ENCODE measurements around the gene DBH. TPM values are rescaled to one million over a fixed set of nuclear protein-coding genes. Genes with fewer than 3 reads are reported as not detected.

Gene DBH
- total RNA-seq, 1 donor = not detected

DNA sequence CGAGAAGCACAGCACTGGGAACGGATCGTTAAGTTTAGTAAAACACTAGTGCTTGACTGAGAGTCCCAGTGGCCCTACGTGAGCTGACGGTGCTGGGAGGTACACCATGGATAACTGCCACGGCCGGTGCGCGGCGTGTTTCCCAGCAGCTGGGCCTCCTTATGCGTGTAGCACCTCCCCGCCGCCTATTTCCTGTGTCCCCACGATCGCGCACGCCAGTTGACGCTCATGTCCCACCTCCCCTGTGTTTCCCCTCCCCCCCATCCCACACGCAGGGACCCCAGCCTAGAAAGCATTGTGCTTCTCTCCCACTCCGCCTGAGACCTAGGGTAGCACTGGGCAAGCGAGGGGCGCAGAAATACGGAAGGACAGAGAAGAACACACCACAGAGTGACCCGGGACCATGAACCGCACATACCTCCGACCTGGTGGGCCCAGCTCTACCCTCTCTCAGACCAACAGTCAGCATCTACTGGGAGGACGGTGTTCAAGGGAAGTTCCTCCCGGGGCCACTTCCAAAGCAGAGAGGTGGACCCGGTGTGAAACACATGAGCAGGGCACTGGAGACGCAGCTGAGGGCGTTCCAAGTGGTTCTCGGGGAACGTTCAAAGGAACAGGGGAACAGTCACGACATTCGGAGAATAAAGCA is 45.6 kb downstream of the DBH start:
- no peak overlapping the region for H3K4me3 ChIP-seq (ENCODE audit: low read depth, low read length)
- DNase-seq (ENCODE audit: low read depth) = no peak
- TF ChIP-seq, protein P1, sequence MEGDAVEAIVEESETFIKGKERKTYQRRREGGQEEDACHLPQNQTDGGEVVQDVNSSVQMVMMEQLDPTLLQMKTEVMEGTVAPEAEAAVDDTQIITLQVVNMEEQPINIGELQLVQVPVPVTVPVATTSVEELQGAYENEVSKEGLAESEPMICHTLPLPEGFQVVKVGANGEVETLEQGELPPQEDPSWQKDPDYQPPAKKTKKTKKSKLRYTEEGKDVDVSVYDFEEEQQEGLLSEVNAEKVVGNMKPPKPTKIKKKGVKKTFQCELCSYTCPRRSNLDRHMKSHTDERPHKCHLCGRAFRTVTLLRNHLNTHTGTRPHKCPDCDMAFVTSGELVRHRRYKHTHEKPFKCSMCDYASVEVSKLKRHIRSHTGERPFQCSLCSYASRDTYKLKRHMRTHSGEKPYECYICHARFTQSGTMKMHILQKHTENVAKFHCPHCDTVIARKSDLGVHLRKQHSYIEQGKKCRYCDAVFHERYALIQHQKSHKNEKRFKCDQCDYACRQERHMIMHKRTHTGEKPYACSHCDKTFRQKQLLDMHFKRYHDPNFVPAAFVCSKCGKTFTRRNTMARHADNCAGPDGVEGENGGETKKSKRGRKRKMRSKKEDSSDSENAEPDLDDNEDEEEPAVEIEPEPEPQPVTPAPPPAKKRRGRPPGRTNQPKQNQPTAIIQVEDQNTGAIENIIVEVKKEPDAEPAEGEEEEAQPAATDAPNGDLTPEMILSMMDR (IDR thresholded peaks at IDR 0.05; ENCODE audit: insufficient read depth, low read length) = no peak

DNA sequence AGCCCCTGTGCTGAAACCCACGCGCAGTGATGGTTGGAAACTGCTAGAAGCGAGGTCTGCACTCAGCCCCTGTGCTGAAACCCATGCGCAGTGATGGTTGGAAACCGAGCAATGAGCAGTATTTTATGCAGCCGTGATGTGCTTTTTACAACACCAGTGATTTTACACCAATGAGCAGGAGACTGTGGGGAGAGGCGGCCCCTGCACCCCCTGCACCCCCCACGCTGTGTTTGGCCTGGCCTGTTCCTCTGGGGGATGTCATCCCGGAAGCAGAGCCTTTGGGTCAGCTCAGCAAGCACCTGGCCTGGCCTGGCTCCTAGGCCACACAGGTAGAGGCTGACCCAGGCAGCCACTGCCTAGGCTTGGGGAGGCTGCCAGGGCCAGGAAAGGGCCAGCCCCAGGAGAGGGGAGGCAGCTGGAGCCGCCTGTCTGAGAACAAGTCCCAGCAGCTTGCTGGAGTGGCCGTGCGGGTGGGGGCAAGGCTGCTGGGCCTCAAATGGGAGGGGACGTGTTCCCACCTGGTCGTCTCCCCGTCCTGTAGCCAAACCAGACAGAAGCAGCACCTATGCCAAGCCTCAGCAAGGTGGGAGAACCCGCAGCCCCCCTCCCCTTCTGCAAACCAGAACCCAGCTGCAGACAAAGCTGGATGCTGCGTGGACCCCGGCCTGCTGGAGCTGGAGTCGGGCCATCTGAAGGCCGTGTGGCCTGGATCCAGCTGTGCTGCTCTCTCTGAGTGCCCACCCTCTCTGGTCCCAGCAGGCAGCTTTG is 46.8 kb downstream of the DBH start:
- no peak overlapping the region for H3K4me3 ChIP-seq (ENCODE audit: low read depth, low read length)
- TF ChIP-seq, protein P1 (IDR thresholded peaks at IDR 0.05; ENCODE audit: insufficient read depth, low read length) = no peak
- DNase-seq (ENCODE audit: low read depth) = no peak

DNA sequence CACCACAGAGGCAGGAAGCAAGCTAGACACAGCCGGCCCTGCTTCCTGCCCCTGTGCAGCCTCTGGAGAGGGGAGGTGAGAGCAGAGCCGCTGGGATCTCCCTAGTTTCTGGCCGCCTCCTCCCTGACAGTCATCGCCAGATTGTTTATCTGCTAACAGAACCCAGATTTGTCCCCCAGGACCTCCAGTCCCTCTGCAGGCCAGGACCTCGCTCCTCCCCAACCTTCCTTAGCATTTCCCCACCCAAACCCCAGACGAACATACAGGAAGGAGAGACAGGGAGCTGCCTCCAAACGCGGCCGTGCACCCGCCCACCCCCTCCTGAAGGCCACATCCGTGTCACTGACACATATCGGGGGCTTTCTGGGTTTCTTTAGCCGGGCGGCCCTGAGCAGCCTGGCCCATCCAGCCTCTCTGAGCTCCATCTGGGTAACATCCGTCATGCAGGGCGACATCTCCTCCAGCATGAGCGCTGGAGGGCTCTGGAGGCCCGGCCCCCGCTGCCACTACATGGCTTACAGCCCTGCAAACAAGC is 47.5 kb downstream of the DBH start:
- no peak overlapping the region for H3K4me3 ChIP-seq (ENCODE audit: low read depth, low read length)
- TF ChIP-seq, protein P1 (IDR thresholded peaks at IDR 0.05; ENCODE audit: insufficient read depth, low read length) = no peak
- no peak for DNase-seq (ENCODE audit: low read depth)

DNA sequence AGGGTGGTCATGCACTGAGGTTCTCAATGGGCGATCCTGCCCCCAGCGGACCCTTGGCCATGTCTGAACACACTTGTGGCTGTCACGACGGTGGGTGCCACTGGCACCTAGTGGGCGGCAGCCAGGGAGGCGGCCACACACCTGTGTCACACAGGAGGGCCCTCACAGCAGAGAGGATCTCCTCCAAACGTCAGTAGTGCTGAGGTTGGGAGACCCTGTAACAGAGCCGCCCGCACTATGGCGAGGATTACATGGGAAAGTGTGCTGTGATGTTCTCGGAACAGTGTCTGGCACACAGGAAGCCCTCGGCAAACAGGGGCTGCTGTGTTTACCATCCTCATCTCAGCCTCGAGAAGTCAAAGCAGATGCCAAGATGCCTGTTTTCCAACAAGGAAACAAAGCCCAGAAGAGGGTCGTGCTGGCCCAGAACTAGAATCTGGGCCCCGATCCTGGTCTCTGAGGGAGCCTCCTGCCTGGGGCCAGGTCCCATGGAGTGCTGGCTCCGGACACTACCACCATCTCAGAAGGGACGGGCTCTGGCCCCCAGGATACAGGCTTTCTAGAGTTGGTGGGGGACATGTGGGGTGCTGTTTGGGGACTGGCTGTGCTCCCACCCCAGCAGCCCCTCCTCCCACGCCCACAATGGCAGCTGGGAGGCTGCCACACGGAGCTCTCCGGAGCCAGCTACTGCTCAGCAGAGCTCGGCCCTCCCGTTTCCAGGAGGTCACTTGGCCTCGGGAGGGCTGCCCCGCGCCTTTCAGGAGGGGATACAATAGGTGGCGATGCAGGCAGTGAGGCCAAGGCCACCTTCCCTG is 48.2 kb downstream of the DBH start:
- no peak overlapping the region for H3K4me3 ChIP-seq (ENCODE audit: low read depth, low read length)
- TF ChIP-seq, protein P1 (IDR thresholded peaks at IDR 0.05; ENCODE audit: insufficient read depth, low read length) = no peak
- DNase-seq (ENCODE audit: low read depth) = no peak

- no peak for DNase-seq (ENCODE audit: low read depth)
- no peak overlapping the region for H3K4me3 ChIP-seq (ENCODE audit: low read depth, low read length)
- TF ChIP-seq, protein P1 (IDR thresholded peaks at IDR 0.05; ENCODE audit: insufficient read depth, low read length) = no peak
Measured at GRCh38 chr9:133684936-133685361, 48.8 kb downstream of the DBH start.
